Measurements from ENCODE around the gene RSBN1L.

The RSBN1L gene

DNA sequence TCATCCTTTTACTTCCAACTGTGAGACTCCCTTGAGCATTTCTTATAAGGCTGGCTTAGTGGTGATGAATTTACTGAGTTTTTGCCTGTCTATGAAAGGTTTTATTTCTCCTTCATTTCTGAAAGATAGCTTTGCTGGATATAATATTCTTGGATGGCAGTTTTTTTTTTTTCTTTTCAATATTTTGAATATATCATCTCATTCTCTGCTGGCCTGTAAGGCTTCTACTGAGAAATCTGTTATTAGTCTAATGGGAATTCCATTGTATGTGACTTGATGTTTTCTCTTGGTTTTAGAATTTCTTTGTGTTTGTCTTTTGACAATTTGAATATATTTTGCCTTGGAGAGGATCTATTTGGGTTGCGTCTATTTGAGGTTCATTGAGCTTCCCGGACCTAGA, 124.7 kb downstream of the RSBN1L start:
- H3K27ac ChIP-seq (ENCODE audit: insufficient read depth, low read depth, low read length, poor library complexity, severe bottlenecking) = no peak overlapping the region
- H3K27me3 ChIP-seq (ENCODE audit: control insufficient read depth, insufficient read depth, low read length, poor library complexity, severe bottlenecking) = no peaks in the 10 kb centered on the region
- H3K9me3 ChIP-seq (ENCODE audit: control insufficient read depth, low read length) = no peaks in the 10 kb centered on the region
- 96 to 100% methylated on average over 1 to 2 of the region's 2 CpGs for WGBS, 2 experiments
- no peak overlapping the region for H3K4me3 ChIP-seq (ENCODE audit: insufficient read depth, low read depth, low read length)
- H3K4me1 ChIP-seq (ENCODE audit: control insufficient read depth, insufficient read depth, low read length) = no peaks in the 10 kb centered on the region
- peaks cover 3% of the 10 kb centered on the region for H3K36me3 ChIP-seq (ENCODE audit: control insufficient read depth, insufficient read depth, low read length)

DNA sequence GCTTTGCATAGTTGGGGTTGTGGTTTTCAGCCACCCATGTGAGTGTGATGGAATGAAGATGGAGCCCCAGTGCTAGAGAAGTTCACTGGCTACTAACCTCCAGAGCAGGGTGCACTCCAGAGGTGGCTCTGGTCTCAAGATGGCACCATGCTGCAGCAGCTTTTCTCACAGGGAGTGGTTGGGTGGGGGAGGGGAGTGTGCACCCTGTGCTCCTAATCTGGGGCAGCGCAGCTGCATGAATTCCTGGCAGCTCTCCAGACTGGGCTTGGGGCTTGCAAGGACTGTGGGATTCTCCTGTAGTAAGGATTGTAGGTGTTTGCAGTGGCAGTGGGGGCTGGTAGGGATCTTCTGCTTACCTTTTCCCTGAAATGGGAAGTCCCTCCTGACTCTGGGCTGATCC, 126.0 kb downstream of the RSBN1L start:
- H3K9me3 ChIP-seq (ENCODE audit: control insufficient read depth, low read length) = no peaks in the 10 kb centered on the region
- no peak overlapping the region for H3K27ac ChIP-seq (ENCODE audit: insufficient read depth, low read depth, low read length, poor library complexity, severe bottlenecking)
- H3K4me1 ChIP-seq (ENCODE audit: control insufficient read depth, insufficient read depth, low read length) = no peaks in the 10 kb centered on the region
- 0% methylated on average over 1 of the region's 1 CpG for WGBS, 2 experiments
- peaks cover 3% of the 10 kb centered on the region for H3K36me3 ChIP-seq (ENCODE audit: control insufficient read depth, insufficient read depth, low read length)
- no peak overlapping the region for H3K4me3 ChIP-seq (ENCODE audit: insufficient read depth, low read depth, low read length)
- no peaks in the 10 kb centered on the region for H3K27me3 ChIP-seq (ENCODE audit: control insufficient read depth, insufficient read depth, low read length, poor library complexity, severe bottlenecking)

DNA sequence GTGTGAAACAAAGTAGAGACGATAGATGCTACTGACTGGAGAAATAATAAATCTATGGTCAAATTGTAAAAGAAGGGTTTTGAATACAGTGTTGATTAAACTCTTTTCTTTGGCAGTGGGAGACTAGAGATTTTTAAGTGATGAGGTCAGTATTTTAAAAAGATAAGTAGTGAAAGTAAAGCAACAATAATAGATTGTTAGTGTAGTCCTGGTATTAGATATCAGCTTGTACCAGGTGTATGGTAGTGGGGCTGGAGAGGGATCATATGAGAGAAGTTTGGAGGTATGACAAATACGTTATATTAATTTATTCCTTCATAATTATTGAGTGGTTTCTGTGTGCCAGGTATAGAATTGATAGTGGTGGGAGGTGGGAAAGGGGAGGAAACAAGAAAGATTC, 127.5 kb downstream of the RSBN1L start:
- H3K4me3 ChIP-seq (ENCODE audit: insufficient read depth, low read depth, low read length) = no peak overlapping the region
- no peaks in the 10 kb centered on the region for H3K9me3 ChIP-seq (ENCODE audit: control insufficient read depth, low read length)
- H3K27ac ChIP-seq (ENCODE audit: insufficient read depth, low read depth, low read length, poor library complexity, severe bottlenecking) = no peak overlapping the region
- H3K4me1 ChIP-seq (ENCODE audit: control insufficient read depth, insufficient read depth, low read length) = no peaks in the 10 kb centered on the region
- WGBS, 2 experiments = 98% methylated on average over 1 to 2 of the region's 2 CpGs
- no peaks in the 10 kb centered on the region for H3K27me3 ChIP-seq (ENCODE audit: control insufficient read depth, insufficient read depth, low read length, poor library complexity, severe bottlenecking)
- peaks cover 3% of the 10 kb centered on the region for H3K36me3 ChIP-seq (ENCODE audit: control insufficient read depth, insufficient read depth, low read length)

DNA sequence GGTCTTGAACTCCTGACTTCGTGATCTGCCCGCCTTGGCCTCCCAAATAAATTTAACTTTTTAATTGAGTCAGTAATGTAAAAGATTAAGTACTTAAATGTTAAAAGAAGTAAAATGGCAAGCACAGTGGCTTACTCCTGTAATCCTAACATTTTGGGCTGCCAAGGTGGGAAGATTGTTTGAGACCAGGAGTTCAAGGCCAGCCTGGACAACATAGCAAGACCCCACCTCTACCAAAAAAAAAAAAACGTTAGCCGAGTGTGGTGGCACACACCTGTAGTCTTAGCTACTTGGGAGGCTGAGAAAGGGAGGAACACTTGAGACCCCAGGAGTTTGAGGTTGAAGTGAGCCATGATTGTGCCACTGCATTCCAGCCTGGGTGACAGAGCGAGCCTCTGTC, 128.4 kb downstream of the RSBN1L start:
- no peak overlapping the region for H3K4me3 ChIP-seq (ENCODE audit: insufficient read depth, low read depth, low read length)
- WGBS, 2 experiments = 95 to 100% methylated on average over 4 of the region's 5 CpGs
- no peak overlapping the region for H3K27ac ChIP-seq (ENCODE audit: insufficient read depth, low read depth, low read length, poor library complexity, severe bottlenecking)
- H3K36me3 ChIP-seq (ENCODE audit: control insufficient read depth, insufficient read depth, low read length) = peaks cover 3% of the 10 kb centered on the region
- no peaks in the 10 kb centered on the region for H3K4me1 ChIP-seq (ENCODE audit: control insufficient read depth, insufficient read depth, low read length)
- H3K9me3 ChIP-seq (ENCODE audit: control insufficient read depth, low read length) = no peaks in the 10 kb centered on the region
- H3K27me3 ChIP-seq (ENCODE audit: control insufficient read depth, insufficient read depth, low read length, poor library complexity, severe bottlenecking) = no peaks in the 10 kb centered on the region

DNA sequence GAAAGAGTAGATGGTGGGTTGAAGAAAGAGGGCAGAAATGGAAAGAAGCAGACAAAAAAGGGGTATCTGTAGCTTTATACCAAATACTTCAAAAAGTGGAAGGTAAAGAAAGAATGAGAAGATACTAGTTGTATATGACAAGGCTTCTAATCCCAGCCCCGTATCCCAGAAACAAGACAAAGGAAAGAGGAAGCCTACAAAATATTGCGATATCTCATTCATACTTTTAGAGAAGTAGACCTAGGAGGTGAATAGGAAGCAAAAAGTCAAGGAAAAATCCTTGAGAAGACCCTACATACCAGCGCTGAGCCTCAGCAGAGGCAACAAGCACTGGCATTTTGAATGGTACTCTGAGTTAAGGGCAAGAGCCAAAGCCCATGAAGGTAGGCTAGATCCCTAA, 128.9 kb downstream of the RSBN1L start:
- Histone ChIP-seq H3K4me3 (ENCODE audit: insufficient read depth, low read depth, low read length) (no peak overlapping the region), H3K27ac (ENCODE audit: insufficient read depth, low read depth, low read length, poor library complexity, severe bottlenecking) (no peak overlapping the region), H3K4me1 (ENCODE audit: control insufficient read depth, insufficient read depth, low read length) (no peaks in the 10 kb centered on the region), H3K9me3 (ENCODE audit: control insufficient read depth, low read length) (no peaks in the 10 kb centered on the region), H3K36me3 (ENCODE audit: control insufficient read depth, insufficient read depth, low read length) (peaks cover 3% of the 10 kb centered on the region), H3K27me3 (ENCODE audit: control insufficient read depth, insufficient read depth, low read length, poor library complexity, severe bottlenecking) (no peaks in the 10 kb centered on the region)
- 96 to 97% methylated on average over 2 to 3 of the region's 3 CpGs for WGBS, 2 experiments

DNA sequence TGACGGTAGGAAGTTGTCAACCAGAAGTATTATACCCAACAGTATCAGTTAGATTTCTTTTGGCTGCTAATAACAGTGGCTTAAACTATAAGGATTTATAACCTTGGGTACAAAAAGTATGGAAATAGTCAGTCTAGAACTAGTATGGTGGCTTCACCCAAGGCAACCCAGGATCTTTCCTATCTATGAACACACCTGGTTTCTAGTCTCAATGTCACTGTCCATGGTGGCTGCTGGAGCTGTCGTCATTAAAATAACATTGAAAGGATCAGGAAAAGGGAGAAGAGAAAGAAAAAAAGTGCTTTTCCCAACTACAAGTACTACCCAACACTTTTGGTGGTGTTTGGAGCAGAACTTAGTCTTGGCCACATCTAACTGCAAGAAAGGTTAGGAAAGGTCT, 130.0 kb downstream of the RSBN1L start:
- Histone ChIP-seq H3K4me1 (ENCODE audit: control insufficient read depth, insufficient read depth, low read length) (no peaks in the 10 kb centered on the region), H3K27me3 (ENCODE audit: control insufficient read depth, insufficient read depth, low read length, poor library complexity, severe bottlenecking) (no peaks in the 10 kb centered on the region), H3K9me3 (ENCODE audit: control insufficient read depth, low read length) (no peaks in the 10 kb centered on the region), H3K27ac (ENCODE audit: insufficient read depth, low read depth, low read length, poor library complexity, severe bottlenecking) (no peak overlapping the region), H3K36me3 (ENCODE audit: control insufficient read depth, insufficient read depth, low read length) (no peaks in the 10 kb centered on the region), H3K4me3 (ENCODE audit: insufficient read depth, low read depth, low read length) (no peak overlapping the region)
- 77% methylated on average over 2 of the region's 2 CpGs; no CpG with 5 or more reads in 1 of the 2 experiments for WGBS, 2 experiments

DNA sequence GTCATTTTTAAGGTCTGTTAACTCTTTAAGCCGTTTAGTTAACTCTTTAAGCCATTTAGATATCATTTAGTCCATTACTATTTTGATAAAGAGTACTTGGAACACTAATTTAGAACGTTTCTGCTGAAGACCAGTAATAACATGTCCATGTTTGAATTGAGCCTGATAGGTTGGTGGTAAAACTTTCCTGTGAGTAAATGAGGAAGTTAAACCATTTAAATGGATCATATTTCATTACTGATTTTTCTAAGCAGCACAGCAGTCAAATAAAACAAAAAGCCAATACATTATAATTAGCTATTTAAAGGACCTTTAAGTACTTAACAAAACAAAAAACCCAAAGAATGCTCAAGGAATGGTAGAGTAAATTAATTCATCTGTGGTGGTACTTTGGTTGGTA, 131.7 kb downstream of the RSBN1L start:
- Histone ChIP-seq H3K9me3 (ENCODE audit: control insufficient read depth, low read length) (no peaks in the 10 kb centered on the region), H3K36me3 (ENCODE audit: control insufficient read depth, insufficient read depth, low read length) (no peaks in the 10 kb centered on the region), H3K4me1 (ENCODE audit: control insufficient read depth, insufficient read depth, low read length) (no peaks in the 10 kb centered on the region), H3K27ac (ENCODE audit: insufficient read depth, low read depth, low read length, poor library complexity, severe bottlenecking) (no peak overlapping the region), H3K27me3 (ENCODE audit: control insufficient read depth, insufficient read depth, low read length, poor library complexity, severe bottlenecking) (no peaks in the 10 kb centered on the region), H3K4me3 (ENCODE audit: insufficient read depth, low read depth, low read length) (no peak overlapping the region)
- WGBS, 2 experiments = 100% methylated on average over 1 of the region's 2 CpGs

DNA sequence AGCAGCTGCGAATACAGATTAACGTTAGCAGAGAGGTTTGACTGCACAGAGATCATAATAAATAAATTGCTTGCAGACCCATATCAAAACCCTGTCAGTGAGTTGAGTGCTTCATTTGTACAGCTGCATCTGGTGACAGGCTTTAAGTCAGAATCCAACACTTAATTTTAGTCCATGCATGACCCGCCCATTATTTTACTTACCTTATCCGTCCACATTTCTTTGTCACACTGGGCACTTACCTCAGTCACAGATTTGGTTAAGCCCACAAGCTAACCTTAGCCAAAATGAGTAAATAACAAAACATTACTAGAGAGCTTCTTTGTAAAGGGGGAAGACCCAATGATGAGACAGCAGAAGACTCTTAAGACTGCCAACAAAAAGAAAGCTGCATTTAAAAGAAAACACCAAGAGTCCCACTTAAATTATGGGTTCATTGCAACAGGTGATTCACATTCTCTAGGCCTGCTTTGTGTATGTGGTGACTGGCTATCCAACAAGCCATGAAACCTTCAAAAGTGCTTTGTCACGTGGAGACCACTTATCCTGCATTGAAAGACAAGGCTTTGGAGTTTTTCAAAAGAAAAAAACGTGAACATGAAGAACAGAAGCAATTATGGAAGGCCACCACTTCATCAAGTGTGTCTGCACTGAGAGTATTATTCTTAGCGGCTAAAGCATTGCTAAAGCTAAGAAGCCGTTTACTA, 134.5 kb downstream of the RSBN1L start:
- Histone ChIP-seq H3K27me3 (ENCODE audit: control insufficient read depth, insufficient read depth, low read length, poor library complexity, severe bottlenecking) (no peaks in the 10 kb centered on the region), H3K4me1 (ENCODE audit: control insufficient read depth, insufficient read depth, low read length) (no peaks in the 10 kb centered on the region), H3K9me3 (ENCODE audit: control insufficient read depth, low read length) (no peaks in the 10 kb centered on the region), H3K36me3 (ENCODE audit: control insufficient read depth, insufficient read depth, low read length) (no peaks in the 10 kb centered on the region), H3K4me3 (ENCODE audit: insufficient read depth, low read depth, low read length) (no peak overlapping the region), H3K27ac (ENCODE audit: insufficient read depth, low read depth, low read length, poor library complexity, severe bottlenecking) (no peak overlapping the region)
- WGBS, 2 experiments = 87% methylated on average over 8 of the region's 8 CpGs

DNA sequence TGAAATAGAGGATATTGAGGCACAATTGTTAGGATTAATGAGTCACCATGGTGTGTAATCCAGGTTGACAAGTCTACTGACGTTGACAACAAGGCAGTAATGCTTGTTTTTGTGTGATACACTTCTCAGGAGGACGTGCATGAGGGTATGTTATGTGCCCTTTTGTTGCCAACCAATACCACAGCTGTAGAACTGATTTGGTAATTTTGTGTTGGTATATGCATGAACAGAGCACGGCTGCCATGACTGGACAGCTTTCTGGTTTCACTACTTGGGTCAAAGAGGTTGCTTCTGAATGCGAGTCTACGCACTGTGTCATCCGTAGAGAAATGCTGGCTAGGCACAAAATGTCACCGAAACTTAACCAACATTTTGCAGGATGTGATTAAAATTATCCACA, 135.2 kb downstream of the RSBN1L start:
- Histone ChIP-seq H3K27me3 (ENCODE audit: control insufficient read depth, insufficient read depth, low read length, poor library complexity, severe bottlenecking) (no peaks in the 10 kb centered on the region), H3K4me1 (ENCODE audit: control insufficient read depth, insufficient read depth, low read length) (no peaks in the 10 kb centered on the region), H3K4me3 (ENCODE audit: insufficient read depth, low read depth, low read length) (no peak overlapping the region), H3K36me3 (ENCODE audit: control insufficient read depth, insufficient read depth, low read length) (no peaks in the 10 kb centered on the region), H3K9me3 (ENCODE audit: control insufficient read depth, low read length) (no peaks in the 10 kb centered on the region), H3K27ac (ENCODE audit: insufficient read depth, low read depth, low read length, poor library complexity, severe bottlenecking) (no peak overlapping the region)
- WGBS, 2 experiments = 95 to 97% methylated on average over 7 of the region's 7 CpGs

DNA sequence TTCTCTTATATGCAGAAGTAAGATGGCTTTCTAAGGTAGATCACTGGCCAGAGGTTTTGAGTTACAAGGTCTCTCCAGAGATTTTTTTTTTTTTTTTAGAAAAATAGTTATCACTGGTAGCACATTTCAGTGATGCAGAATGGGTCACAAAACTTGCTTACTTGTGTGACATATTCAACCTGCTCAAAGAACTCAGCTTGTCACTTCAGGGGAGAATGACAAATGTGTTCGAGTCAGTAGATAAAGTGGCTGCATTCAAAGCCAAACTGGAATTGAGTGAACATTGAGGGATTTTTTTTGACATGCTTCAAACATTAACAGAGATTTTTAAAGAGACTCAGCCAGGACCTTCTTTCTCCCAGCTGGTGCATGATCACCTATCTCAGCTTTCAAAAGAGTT, 135.7 kb downstream of the RSBN1L start:
- WGBS, 2 experiments = 85 to 90% methylated on average over 1 of the region's 1 CpG
- H3K4me1 ChIP-seq (ENCODE audit: control insufficient read depth, insufficient read depth, low read length) = no peaks in the 10 kb centered on the region

More for the DNA sequence above, 135.7 kb downstream of the RSBN1L start:
- no peaks in the 10 kb centered on the region for H3K36me3 ChIP-seq (ENCODE audit: control insufficient read depth, insufficient read depth, low read length)
- H3K4me3 ChIP-seq (ENCODE audit: insufficient read depth, low read depth, low read length) = no peak overlapping the region
- H3K9me3 ChIP-seq (ENCODE audit: control insufficient read depth, low read length) = no peaks in the 10 kb centered on the region
- no peaks in the 10 kb centered on the region for H3K27me3 ChIP-seq (ENCODE audit: control insufficient read depth, insufficient read depth, low read length, poor library complexity, severe bottlenecking)
- no peak overlapping the region for H3K27ac ChIP-seq (ENCODE audit: insufficient read depth, low read depth, low read length, poor library complexity, severe bottlenecking)

Measured in ectodermal cell (in vitro differentiated cells).